Measurements from ENCODE around the gene RNF126.

RNF126 gene

GRCh38 chr19:664913-665443, 2.0 kb upstream of the RNF126 start:
- in situ Hi-C loops (cut with HindIII; ENCODE audit: low sequenced_read_pairs): no loop called here

- in situ Hi-C loops (cut with HindIII; ENCODE audit: low sequenced_read_pairs): no loop called here
Measured at GRCh38 chr19:663682-664117, 686 bp upstream of the RNF126 start.

GRCh38 chr19:662207-662961, 630 bp downstream of the RNF126 start:
- in situ Hi-C loops (cut with HindIII; ENCODE audit: low sequenced_read_pairs): no loop called here

- in situ Hi-C loops (cut with HindIII; ENCODE audit: low sequenced_read_pairs): no loop called here
Measured at GRCh38 chr19:661427-662196, 1.4 kb downstream of the RNF126 start.

- in situ Hi-C loops (cut with HindIII; ENCODE audit: low sequenced_read_pairs): no loop called here
Measured at GRCh38 chr19:660793-661426, 2.1 kb downstream of the RNF126 start.

DNA sequence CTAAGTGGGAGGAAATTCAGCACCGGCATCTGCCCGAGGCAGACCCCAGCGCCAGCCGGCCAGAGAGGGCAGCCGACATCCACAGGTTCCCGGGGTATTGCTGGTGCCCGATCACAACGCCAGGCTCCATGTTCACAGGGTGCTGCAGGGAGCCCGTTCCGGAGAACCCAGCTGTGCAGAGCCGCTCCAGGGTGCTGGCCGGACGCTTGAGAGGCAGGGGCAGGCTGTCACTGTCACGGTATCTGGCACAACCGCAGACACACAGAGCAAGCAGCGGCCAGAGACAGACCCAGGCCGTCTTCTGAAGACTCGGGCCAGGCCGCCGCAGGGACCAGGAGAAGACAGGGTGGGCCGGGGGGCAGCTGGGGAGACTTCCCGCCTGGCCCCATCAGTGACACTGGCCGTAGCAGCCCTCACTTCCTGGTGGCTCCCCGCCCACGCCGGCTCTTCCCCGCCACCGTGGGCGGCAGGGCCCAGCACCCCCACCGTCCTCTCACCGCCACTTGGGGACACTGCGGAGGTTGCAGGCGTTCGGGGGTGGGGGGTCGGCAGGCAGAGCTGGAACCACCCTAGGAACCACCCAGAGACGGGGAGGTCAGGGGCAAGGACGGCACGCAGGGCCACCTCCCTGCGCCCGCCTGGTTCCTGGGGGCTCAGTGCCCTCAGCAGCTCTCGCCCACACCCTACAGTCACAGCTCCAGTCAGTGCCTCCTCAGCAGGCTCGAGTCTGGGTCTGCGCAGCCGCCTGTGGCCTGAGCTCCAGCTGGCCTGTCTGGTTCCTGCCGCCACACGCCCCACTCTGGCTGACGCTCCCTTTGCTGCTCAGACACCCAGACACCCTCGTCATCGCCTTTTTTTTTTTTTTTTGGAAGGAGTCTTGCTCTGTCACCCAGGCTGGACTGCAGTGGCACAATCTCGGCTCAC, 3.8 kb downstream of the RNF126 start:
- in situ Hi-C loops (cut with HindIII; ENCODE audit: low sequenced_read_pairs): no loop called here

DNA sequence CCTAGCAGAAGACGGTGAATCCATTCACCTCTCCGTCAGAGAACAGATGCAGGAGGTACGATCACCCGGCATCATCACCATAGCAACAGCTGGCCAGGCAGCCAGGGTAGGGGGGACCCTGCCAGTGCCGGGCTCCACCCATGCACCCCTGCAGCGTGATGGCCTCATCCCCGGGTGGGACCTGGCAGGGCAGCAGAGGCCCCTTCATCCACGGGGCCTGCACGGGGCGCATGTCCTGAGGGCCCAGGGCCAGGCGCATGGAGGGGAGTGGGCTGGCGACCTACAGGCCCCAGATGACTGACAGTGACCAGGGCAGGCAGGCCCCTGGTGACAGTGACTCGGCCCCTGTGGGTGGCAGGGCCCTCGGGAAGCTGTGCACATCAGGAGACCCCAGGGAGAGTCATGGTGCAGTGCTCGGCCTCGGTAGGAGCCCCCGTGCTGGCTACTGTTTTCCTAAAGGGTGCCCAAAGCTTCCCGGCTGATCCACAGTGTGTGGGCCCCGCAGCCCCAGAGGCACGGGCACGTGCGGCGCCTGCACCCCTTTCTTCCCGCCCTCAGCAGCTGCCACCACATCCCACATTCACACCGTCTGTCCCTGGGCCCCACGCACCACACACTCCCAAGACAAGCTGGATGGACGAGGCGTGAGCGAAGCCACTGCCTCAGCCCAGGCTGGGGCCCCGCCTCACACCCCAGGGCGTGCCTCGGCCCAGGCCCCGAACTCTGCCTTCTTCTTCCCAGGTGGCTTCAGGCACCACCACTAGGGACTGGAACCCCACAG, 4.8 kb downstream of the RNF126 start:
- in situ Hi-C loops (cut with HindIII; ENCODE audit: low sequenced_read_pairs): no loop called here

DNA sequence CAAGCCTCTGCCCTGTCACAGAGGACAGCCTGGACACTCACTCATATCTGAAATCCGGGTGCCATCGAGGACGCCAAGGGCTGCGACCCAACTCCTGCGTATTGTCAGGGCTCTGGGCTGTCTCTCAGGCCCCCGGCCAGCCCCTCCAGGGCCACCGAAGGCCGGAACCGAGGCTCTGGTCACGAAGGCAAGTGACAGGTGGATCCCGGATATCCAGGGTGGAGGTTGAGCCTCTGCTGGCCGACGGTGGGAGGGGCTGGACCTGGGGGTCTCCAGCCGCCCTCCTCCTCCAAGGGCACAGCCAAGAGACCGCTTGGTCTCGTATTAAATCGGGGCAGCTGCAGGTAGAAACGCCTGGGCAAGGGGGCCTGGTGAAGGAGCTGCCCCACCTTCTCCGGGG, 5.4 kb downstream of the RNF126 start:
- in situ Hi-C loops (cut with HindIII; ENCODE audit: low sequenced_read_pairs): no loop called here

DNA sequence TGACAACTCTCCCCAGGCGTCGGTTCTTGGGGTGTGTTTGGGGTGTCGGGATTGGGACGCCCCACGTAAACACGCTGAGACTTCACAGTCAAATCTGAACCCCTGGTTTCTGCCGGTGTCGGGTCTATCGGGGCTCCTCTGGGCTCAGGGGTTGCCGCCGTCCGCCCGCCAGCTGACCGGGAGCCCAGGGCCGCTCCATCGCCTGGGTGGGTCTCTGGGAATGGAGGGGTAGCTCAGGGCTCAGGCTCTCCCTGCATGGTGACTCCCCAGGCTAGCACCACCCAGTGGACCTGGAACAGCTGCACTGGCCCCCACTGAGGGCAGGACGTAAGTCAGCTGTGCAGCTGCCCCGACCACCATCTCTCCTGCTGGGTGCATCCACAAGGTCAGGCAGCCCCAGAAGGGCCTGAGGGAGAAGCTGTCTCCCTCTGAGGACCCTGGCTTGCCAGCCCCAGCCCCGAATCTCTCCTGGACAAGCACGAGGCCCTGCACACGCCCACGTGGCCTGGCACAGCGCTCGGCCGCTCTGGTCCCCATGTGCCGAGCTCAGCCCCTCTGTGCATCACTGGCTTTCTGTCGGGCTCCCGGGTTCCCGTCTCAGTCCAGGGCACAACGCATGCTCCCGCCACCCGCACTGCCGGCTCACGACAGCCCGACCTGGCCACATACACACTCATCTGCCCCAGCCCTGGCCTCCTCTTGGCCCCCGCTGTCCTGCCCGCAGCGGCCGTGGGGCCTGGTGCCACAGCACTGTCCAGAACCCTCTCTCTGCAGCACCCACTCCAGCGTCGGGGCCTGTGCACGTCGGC, 6.1 kb downstream of the RNF126 start:
- in situ Hi-C loops (cut with HindIII; ENCODE audit: low sequenced_read_pairs): no loop called here

GRCh38 chr19:655691-656090, 7.3 kb downstream of the RNF126 start:
- in situ Hi-C loops (cut with HindIII; ENCODE audit: low sequenced_read_pairs): no loop called here

GRCh38 chr19:653425-653824, 9.6 kb downstream of the RNF126 start:
- in situ Hi-C loops (cut with HindIII; ENCODE audit: low sequenced_read_pairs): no loop called here

- in situ Hi-C loops (cut with HindIII; ENCODE audit: low sequenced_read_pairs): no loop called here
Measured at GRCh38 chr19:652467-653389, 10.3 kb downstream of the RNF126 start.

- in situ Hi-C loops (cut with HindIII; ENCODE audit: low sequenced_read_pairs): no loop called here
Measured at GRCh38 chr19:651991-652390, 11.0 kb downstream of the RNF126 start.

GRCh38 chr19:651114-651818, 11.7 kb downstream of the RNF126 start:
- in situ Hi-C loops (cut with HindIII; ENCODE audit: low sequenced_read_pairs): no loop called here

DNA sequence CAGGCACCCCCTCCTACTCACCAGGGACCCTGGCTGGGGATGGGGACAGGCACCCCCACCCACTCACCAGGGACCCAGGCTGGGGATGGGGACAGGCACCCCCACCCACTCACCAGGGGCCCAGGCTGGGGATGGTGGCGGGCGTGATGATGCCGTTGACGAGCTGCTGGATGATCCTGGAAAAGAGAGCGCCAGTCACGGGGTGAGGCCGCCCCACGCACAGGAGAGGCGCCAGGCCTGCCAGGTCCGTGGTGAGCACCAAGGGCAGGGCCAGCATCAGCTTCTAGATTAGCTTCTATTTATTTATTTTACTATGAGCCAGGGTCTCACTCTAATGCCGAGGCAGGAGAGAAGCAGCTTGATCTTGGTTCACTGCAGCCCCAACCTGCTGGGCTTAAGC, 12.9 kb downstream of the RNF126 start:
- in situ Hi-C loops (cut with HindIII; ENCODE audit: low sequenced_read_pairs): no loop called here

GRCh38 chr19:648904-649801, 13.9 kb downstream of the RNF126 start:
- in situ Hi-C loops (cut with HindIII; ENCODE audit: low sequenced_read_pairs): no loop called here
